SK-N-SH (cell line): ENCODE results near the gene NUP210L. TPM values are rescaled to one million over a fixed set of nuclear protein-coding genes. Genes with fewer than 3 reads are reported as not detected.

Experiments used
- CTCF ChIA-PET: fragments of 300-600, 350-600 bp; formaldehyde crosslinking; extraction: SDS; loops from one replicate; lab custom pipeline; 2021; lab: Yijun Ruan, JAX
- POLR2A ChIA-PET: fragments of 350-600 bp; sonication (Branson Sonifier 250); formaldehyde crosslinking; extraction: SDS; loops from one replicate; lab custom pipeline; 2020; ENCODE audit warnings: antibody characterized with exemption, inconsistent platforms; lab: Yijun Ruan, JAX
- DNase-seq: peaks from one replicate; pipeline ENCODE4 v3.0.0; 2012
- H2AFZ ChIP-seq: fragments of 200-600 bp; sonication (generic); 2 replicates; pipeline ENCODE4 v1.8.1; 2016; ENCODE audit warnings: antibody characterized with exemption, mild to moderate bottlenecking, low read depth
- H3F3A ChIP-seq: fragments of 200-600 bp; sonication (generic); replicated peaks from 2 replicates; pipeline ENCODE3; 2016; ENCODE audit warnings: antibody characterized with exemption, mild to moderate bottlenecking; ENCODE audit not compliant: insufficient read depth
- H3K27ac ChIP-seq, 2 experiments: fragments of 200-500 bp in 1 of 2; fragments of 200-600 bp in 1 of 2; sonication (Bioruptor generic) in 1 of 2; sonication (generic), shearing (Covaris generic) in 1 of 2; 2 replicates each; pipeline versions ENCODE4 v1.5.1 to v1.6.1; 2014 to 2016; ENCODE audit warnings: low read depth in 2 of 2, inconsistent platforms in 1 of 2, low read length in 1 of 2, mild to moderate bottlenecking in 1 of 2, mixed read lengths in 1 of 2
- H3K27me3 ChIP-seq: fragments of 200-600 bp; sonication (generic), shearing (Covaris generic); 2 replicates; pipeline ENCODE4 v1.6.1; 2016; ENCODE audit warnings: mixed run types; ENCODE audit not compliant: insufficient read depth
- H3K36me3 ChIP-seq, 2 experiments: fragments of 200-500 bp in 1 of 2; fragments of 200-600 bp in 1 of 2; sonication (Bioruptor generic) in 1 of 2; sonication (generic) in 1 of 2; replicated peaks in 1 of 2; 2 replicates each; pipeline versions ENCODE3 to v1.5.1; 2014 to 2016; ENCODE audit warnings: low read length in 1 of 2, mild to moderate bottlenecking in 1 of 2; ENCODE audit not compliant: insufficient read depth in 2 of 2, control insufficient read depth in 1 of 2
- H3K4me1 ChIP-seq, 2 experiments: fragments of 200-500 bp in 1 of 2; fragments of 200-600 bp in 1 of 2; sonication (Bioruptor generic) in 1 of 2; sonication (generic), shearing (Covaris generic) in 1 of 2; 2 replicates each; pipeline versions ENCODE4 v1.5.1 to v1.6.1; 2014 to 2016; ENCODE audit warnings: low read depth in 1 of 2, low read length in 1 of 2, mixed run types in 1 of 2; ENCODE audit not compliant: insufficient read depth in 2 of 2, control insufficient read depth in 1 of 2
- H3K4me2 ChIP-seq: fragments of 200-600 bp; sonication (generic), shearing (Covaris generic); 2 replicates; pipeline ENCODE4 v1.6.1; 2017; ENCODE audit warnings: mixed run types
- H3K4me3 ChIP-seq, 2 experiments: fragments of 200-500 bp in 1 of 2; fragments of 200-600 bp in 1 of 2; sonication (Bioruptor generic) in 1 of 2; sonication (generic), shearing (Covaris generic) in 1 of 2; 2 replicates each; pipeline versions ENCODE4 v1.5.1 to v1.8.1; 2014 to 2016; ENCODE audit warnings: low read depth in 2 of 2, inconsistent platforms in 1 of 2, low read length in 1 of 2, mild to moderate bottlenecking in 1 of 2, mixed read lengths in 1 of 2, moderate library complexity in 1 of 2
- H3K79me2 ChIP-seq: fragments of 200-600 bp; sonication (generic); 2 replicates; pipeline ENCODE4 v1.8.1; 2017; ENCODE audit warnings: mild to moderate bottlenecking; ENCODE audit not compliant: insufficient read depth
- H3K9ac ChIP-seq: fragments of 200-600 bp; sonication (generic); 2 replicates; pipeline ENCODE4 v1.6.1; 2017; ENCODE audit warnings: mixed run types
- H3K9me2 ChIP-seq: fragments of 200-600 bp; sonication (generic); 2 replicates; pipeline ENCODE4 v1.6.1; 2017; ENCODE audit warnings: mixed run types
- H3K9me3 ChIP-seq: fragments of 200-600 bp; sonication (generic); 2 replicates; pipeline ENCODE4 v1.6.1; 2017; ENCODE audit warnings: mixed run types, mild to moderate bottlenecking, moderate library complexity
- H4K20me1 ChIP-seq: fragments of 200-600 bp; sonication (generic); 2 replicates; pipeline ENCODE4 v1.6.1; 2017; ENCODE audit warnings: mild to moderate bottlenecking, mixed run types; ENCODE audit not compliant: insufficient read depth
- ELF1 ChIP-seq: IDR thresholded peaks from 2 replicates; pipeline ENCODE4 v1.4.0; 2012
- EZH2phosphoT487 ChIP-seq: fragments of 200-600 bp; sonication (generic); IDR thresholded peaks from 2 replicates; pipeline ENCODE4 v1.6.1; 2017; ENCODE audit warnings: low read depth, mixed run types, mild to moderate bottlenecking, antibody characterized with exemption, moderate library complexity, borderline replicate concordance
- FOSL2 ChIP-seq: IDR thresholded peaks from 2 replicates; pipeline ENCODE4 v1.4.0; 2012; ENCODE audit warnings: low read depth, mild to moderate bottlenecking, moderate library complexity, borderline replicate concordance
- MXI1 ChIP-seq: IDR thresholded peaks from 2 replicates; pipeline ENCODE4 v1.6.1; 2012; ENCODE audit warnings: mild to moderate bottlenecking, low read depth, low read length, improper control_type of control experiment
- POLR2AphosphoS5 ChIP-seq: IDR thresholded peaks from 2 replicates; pipeline ENCODE4 v1.6.1; 2012; ENCODE audit warnings: low read depth, low read length
- RAD21 ChIP-seq: IDR thresholded peaks from 2 replicates; pipeline ENCODE4 v1.6.1; 2012; ENCODE audit warnings: mild to moderate bottlenecking, low read length
- RXRA ChIP-seq: IDR thresholded peaks from 2 replicates; pipeline ENCODE4 v1.4.0; 2012; ENCODE audit warnings: low read depth, mild to moderate bottlenecking, borderline replicate concordance
- TAF1 ChIP-seq: IDR thresholded peaks from 2 replicates; pipeline ENCODE4 v1.6.1; 2012; ENCODE audit warnings: low read depth, mild to moderate bottlenecking, low read length, moderate library complexity, borderline replicate concordance
- YY1 ChIP-seq: IDR thresholded peaks from 2 replicates; pipeline ENCODE4 v1.4.0; 2012; ENCODE audit warnings: low read depth, mild to moderate bottlenecking
- WGBS: methylation state at CpG from one replicate; pipeline ENCODE4 v1.1.6; 2017; ENCODE audit warnings: low lambda C conversion rate; 5-methylcytosine and 5-hydroxymethylcytosine counted together
- polyA plus RNA-seq, 3 experiments: library from polyadenylated mRNA; depleted of rRNA; stranded (reverse); fragments of >200 nt; gene quantifications; 2 replicates each; pipeline ENCODE4 v1.2.3, GENCODE V29; 2012
- TF ChIP-seq, protein P1 (sequence below): IDR thresholded peaks from 2 replicates; pipeline ENCODE4 v1.4.0; 2012; ENCODE audit warnings: low read depth, borderline replicate concordance
- TF ChIP-seq, protein P2 (sequence below): IDR thresholded peaks from 2 replicates; pipeline ENCODE4 v1.4.0; 2012; ENCODE audit warnings: low read depth
- TF ChIP-seq, protein P3 (sequence below): IDR thresholded peaks from 2 replicates; pipeline ENCODE4 v1.4.0; 2012; ENCODE audit warnings: low read depth, borderline replicate concordance
- TF ChIP-seq, protein P4 (sequence below): fragments of 150-350 bp; IDR thresholded peaks from 2 replicates; pipeline ENCODE4 v1.6.1; 2016; ENCODE audit warnings: mild to moderate bottlenecking, low read depth, low read length

NUP210L gene
- polyA plus RNA-seq, 1 of the 3 experiments (the other 2 are of a cell fraction): not detected

DNA sequence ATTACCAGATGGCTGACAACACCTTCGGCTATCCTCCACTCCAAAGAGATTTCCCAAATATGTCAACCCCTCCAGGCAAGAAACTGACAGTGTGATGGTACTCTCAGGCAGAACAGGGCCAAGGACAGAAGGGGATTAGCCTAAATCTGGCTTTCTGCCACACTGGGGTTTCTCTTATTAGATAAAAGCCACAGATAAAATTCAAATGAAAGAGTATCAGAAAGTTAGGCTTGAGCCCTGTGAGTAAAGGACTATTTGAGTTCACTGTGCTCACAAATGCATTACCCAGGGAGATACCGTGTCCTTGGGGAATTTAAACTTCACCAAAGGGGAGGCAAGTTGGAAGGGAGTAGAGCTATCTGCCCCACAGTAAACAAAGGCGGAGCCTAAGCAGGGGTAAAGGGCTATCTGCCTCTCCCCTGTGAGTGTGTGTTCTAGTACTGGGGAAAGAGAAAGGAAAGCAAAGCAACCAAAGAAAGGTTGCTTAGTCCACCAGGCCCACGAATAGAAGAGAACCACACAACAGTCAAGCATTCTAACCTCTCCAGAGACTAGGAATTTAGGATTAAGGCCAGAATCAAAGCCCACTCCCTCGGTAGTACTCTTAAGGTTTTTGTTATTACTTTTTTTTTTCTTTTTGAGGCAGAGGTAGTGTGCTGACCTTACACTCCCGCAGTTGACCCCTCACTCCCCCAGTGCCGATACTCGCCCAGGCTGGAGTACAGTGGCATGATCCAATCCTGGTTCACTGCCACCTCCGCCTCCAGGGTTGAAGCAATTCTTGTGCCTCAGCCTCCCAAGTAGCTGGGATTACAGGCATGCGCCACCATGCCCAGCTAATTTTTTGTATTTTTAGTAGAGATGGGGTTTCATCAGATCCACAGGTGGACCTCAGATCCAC, 24.3 kb upstream of the NUP210L start:
- Histone ChIP-seq H3K9ac (no peak overlapping the region), H3K9me2 (no peaks in the 10 kb centered on the region), H3K27ac (peak overlapping the region in 1 of 2 experiments; percentile 3; a peak in 2 of 4 replicates), H4K20me1 (peaks cover 80% of the 10 kb centered on the region), H3K36me3 (peaks cover 31 to 47% of the 10 kb centered on the region in 2 experiments), H3K4me3 (peak overlapping the region in 1 of 2 experiments; percentile 14; a peak in 1 of 4 replicates), H3K4me1 (peaks cover 30 to 45% of the 10 kb centered on the region in 2 experiments; a peak in 3 of 4 replicates), H3K4me2 (peak overlapping the region; percentile 60), H3F3A (peaks cover 9% of the 10 kb centered on the region), H3K79me2 (peaks cover 88% of the 10 kb centered on the region), H3K27me3 (no peaks in the 10 kb centered on the region), H3K9me3 (no peaks in the 10 kb centered on the region), H2AFZ (no peak overlapping the region)
- ChIA-PET CTCF (interaction anchor here (0.7 kb wide), 1 partner anchor 93 kb away, joined by 3 read pairs; the partner anchor contains the start of gene HAX1), POLR2A (interaction anchor here (2.1 kb wide), 1 partner anchor 189 kb away, joined by 9 read pairs; the partner anchor contains the start of gene RPS27)
- no peak for DNase-seq
- 84% methylated on average over 10 of the region's 10 CpGs for WGBS
- TF ChIP-seq FOSL2 (no peak), EZH2phosphoT487 (no peak), RXRA (no peak), ELF1 (no peak), POLR2AphosphoS5 (no peak), RAD21 (no peak), TAF1 (no peak), MXI1 (no peak), YY1 (no peak)
- TF ChIP-seq, protein P1, sequence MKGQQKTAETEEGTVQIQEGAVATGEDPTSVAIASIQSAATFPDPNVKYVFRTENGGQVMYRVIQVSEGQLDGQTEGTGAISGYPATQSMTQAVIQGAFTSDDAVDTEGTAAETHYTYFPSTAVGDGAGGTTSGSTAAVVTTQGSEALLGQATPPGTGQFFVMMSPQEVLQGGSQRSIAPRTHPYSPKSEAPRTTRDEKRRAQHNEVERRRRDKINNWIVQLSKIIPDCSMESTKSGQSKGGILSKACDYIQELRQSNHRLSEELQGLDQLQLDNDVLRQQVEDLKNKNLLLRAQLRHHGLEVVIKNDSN: no peak
- TF ChIP-seq, protein P2, sequence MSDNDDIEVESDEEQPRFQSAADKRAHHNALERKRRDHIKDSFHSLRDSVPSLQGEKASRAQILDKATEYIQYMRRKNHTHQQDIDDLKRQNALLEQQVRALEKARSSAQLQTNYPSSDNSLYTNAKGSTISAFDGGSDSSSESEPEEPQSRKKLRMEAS: no peak
- TF ChIP-seq, protein P3, sequence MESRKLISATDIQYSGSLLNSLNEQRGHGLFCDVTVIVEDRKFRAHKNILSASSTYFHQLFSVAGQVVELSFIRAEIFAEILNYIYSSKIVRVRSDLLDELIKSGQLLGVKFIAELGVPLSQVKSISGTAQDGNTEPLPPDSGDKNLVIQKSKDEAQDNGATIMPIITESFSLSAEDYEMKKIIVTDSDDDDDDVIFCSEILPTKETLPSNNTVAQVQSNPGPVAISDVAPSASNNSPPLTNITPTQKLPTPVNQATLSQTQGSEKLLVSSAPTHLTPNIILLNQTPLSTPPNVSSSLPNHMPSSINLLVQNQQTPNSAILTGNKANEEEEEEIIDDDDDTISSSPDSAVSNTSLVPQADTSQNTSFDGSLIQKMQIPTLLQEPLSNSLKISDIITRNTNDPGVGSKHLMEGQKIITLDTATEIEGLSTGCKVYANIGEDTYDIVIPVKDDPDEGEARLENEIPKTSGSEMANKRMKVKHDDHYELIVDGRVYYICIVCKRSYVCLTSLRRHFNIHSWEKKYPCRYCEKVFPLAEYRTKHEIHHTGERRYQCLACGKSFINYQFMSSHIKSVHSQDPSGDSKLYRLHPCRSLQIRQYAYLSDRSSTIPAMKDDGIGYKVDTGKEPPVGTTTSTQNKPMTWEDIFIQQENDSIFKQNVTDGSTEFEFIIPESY: no peak
- TF ChIP-seq, protein P4, sequence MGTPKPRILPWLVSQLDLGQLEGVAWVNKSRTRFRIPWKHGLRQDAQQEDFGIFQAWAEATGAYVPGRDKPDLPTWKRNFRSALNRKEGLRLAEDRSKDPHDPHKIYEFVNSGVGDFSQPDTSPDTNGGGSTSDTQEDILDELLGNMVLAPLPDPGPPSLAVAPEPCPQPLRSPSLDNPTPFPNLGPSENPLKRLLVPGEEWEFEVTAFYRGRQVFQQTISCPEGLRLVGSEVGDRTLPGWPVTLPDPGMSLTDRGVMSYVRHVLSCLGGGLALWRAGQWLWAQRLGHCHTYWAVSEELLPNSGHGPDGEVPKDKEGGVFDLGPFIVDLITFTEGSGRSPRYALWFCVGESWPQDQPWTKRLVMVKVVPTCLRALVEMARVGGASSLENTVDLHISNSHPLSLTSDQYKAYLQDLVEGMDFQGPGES: no peak
